Ovary (tissue), 3 donors: Measurements from ENCODE around the gene BMP4.

Experiments
- EP300 ChIP-seq: sonication (generic); formaldehyde crosslinking; IDR thresholded peaks from one replicate; pipeline ENCODE4 v1.6.1; 2017; ENCODE audit warnings: antibody characterized with exemption
- POLR2A ChIP-seq: fragments of 450-650 bp; IDR thresholded peaks from one replicate; pipeline ENCODE4 v1.6.1; 2017; ENCODE audit warnings: antibody characterized with exemption, mild to moderate bottlenecking, moderate library complexity
- TF ChIP-seq, protein P1 (sequence below), 3 donors: fragments of 450-650 bp in 2 of 3; fragments of 200-600 bp in 1 of 3; IDR thresholded peaks; one replicate each; pipeline versions ENCODE4 v1.5.1 to v1.8.0; 2016 to 2022; ENCODE audit warnings: antibody characterized with exemption in 3 of 3, mild to moderate bottlenecking in 1 of 3
- donor health status: DM: no; HTN: no; CAD: no.

DNA sequence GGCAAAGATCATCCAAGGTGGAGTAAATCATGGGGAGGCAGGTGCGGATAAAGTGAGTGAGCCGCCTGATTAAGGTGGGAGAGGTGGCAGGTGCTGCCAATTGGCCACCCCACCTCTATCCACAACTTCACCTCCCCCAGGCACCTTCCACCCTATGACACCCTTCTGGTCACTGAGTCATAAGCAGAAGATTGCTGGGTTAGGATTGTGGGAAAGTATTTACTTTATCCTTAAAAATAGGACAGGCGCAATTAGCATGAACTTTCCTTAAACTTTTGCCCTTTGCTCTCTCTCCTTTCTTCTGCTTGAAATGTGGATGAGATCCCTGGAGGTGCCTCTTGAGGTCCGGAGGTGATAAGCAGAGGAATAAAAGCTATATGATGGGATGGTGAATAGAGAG, 14.9 kb upstream of the BMP4 start:
- TF ChIP-seq EP300 (no peak), POLR2A (no peak)
- TF ChIP-seq, protein P1, sequence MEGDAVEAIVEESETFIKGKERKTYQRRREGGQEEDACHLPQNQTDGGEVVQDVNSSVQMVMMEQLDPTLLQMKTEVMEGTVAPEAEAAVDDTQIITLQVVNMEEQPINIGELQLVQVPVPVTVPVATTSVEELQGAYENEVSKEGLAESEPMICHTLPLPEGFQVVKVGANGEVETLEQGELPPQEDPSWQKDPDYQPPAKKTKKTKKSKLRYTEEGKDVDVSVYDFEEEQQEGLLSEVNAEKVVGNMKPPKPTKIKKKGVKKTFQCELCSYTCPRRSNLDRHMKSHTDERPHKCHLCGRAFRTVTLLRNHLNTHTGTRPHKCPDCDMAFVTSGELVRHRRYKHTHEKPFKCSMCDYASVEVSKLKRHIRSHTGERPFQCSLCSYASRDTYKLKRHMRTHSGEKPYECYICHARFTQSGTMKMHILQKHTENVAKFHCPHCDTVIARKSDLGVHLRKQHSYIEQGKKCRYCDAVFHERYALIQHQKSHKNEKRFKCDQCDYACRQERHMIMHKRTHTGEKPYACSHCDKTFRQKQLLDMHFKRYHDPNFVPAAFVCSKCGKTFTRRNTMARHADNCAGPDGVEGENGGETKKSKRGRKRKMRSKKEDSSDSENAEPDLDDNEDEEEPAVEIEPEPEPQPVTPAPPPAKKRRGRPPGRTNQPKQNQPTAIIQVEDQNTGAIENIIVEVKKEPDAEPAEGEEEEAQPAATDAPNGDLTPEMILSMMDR (IDR thresholded peaks at IDR 0.05) = no peak
